Dendritic cell treated with granulocyte-macrophage colony-stimulating factor and Interleukin-4, amounts not matched to agents 40 ng/mL and 50 ng/mL, for 4 days (primary cell): ENCODE data around the gene PRKAR1A.
A peak's percentile ranks its signal among the peaks of the same experiment; 100 is the strongest.
"Not testable (repeated sequence)": the region's sequence is repeated elsewhere in the genome, so short reads cannot be mapped to it uniquely, and the experiment has no call there.

Source experiments
- H3K27ac Mint-ChIP-seq: one replicate; pipeline ENCODE4 v1.8.0; 2022; ENCODE audit warnings: mild to moderate bottlenecking, mixed read lengths
- H3K27me3 Mint-ChIP-seq: one replicate; pipeline ENCODE4 v1.8.0; 2022; ENCODE audit warnings: mild to moderate bottlenecking, mixed read lengths
- H3K36me3 Mint-ChIP-seq: one replicate; pipeline ENCODE4 v1.8.0; 2022; ENCODE audit warnings: low read depth, mixed read lengths
- H3K4me1 Mint-ChIP-seq: one replicate; pipeline ENCODE4 v1.8.0; 2022; ENCODE audit warnings: low read depth, mixed read lengths
- H3K4me3 Mint-ChIP-seq: one replicate; pipeline ENCODE4 v1.8.0; 2022; ENCODE audit warnings: mild to moderate bottlenecking, moderate library complexity, mixed read lengths
- H3K9me3 Mint-ChIP-seq: one replicate; pipeline ENCODE4 v1.8.0; 2022; ENCODE audit warnings: mixed read lengths
- intact Hi-C: fragments of 100-400 bp; cut with micrococcal nuclease; formaldehyde crosslinking; loops from one replicate; pipeline ENCODE4 v1.15.0; 2022

Gene PRKAR1A

GRCh38 chr17:68568581-68568980 lies 56.4 kb downstream of the PRKAR1A start:
- Mint-ChIP-seq H3K36me3 (no peaks in the 10 kb centered on the region), H3K9me3 (no peaks in the 10 kb centered on the region), H3K4me3 (no peak overlapping the region)

GRCh38 chr17:68569346-68569745 lies 57.1 kb downstream of the PRKAR1A start:
- no peaks in the 10 kb centered on the region for H3K9me3 Mint-ChIP-seq
- H3K4me1 Mint-ChIP-seq = peaks cover 59% of the 10 kb centered on the region
- H3K27ac Mint-ChIP-seq = no peak overlapping the region
- H3K4me3 Mint-ChIP-seq = no peak overlapping the region
- intact Hi-C loops = no loop called here
- H3K36me3 Mint-ChIP-seq = no peaks in the 10 kb centered on the region
- H3K27me3 Mint-ChIP-seq = peaks cover 9% of the 10 kb centered on the region

More at GRCh38 chr17:68568581-68568980, 56.4 kb downstream of the PRKAR1A start:
- Mint-ChIP-seq H3K27me3 (peaks cover 9% of the 10 kb centered on the region), H3K27ac (no peak overlapping the region), H3K4me1 (peaks cover 57% of the 10 kb centered on the region)
- intact Hi-C loops = no loop called here

- H3K27me3 Mint-ChIP-seq = peaks cover 9% of the 10 kb centered on the region
- H3K36me3 Mint-ChIP-seq = no peaks in the 10 kb centered on the region
- intact Hi-C loops = loop anchor here (5.0 kb wide), 1 partner anchor 47 kb away; no protein-coding TSS in a partner anchor
- no peak overlapping the region for H3K4me3 Mint-ChIP-seq
- H3K4me1 Mint-ChIP-seq = peaks cover 51% of the 10 kb centered on the region
- no peak overlapping the region for H3K27ac Mint-ChIP-seq
- no peaks in the 10 kb centered on the region for H3K9me3 Mint-ChIP-seq
These were observed 58.3 kb downstream of the PRKAR1A start for GRCh38 chr17:68570526-68570925.

GRCh38 chr17:68572138-68572842 lies 60.1 kb downstream of the PRKAR1A start:
- no peaks in the 10 kb centered on the region for H3K36me3 Mint-ChIP-seq
- H3K4me3 Mint-ChIP-seq = no peak overlapping the region
- H3K27me3 Mint-ChIP-seq = peaks cover 5% of the 10 kb centered on the region
- H3K4me1 Mint-ChIP-seq = peaks cover 35% of the 10 kb centered on the region
- peak overlapping the region; percentile 35 for H3K27ac Mint-ChIP-seq
- no peaks in the 10 kb centered on the region for H3K9me3 Mint-ChIP-seq
- intact Hi-C loops = loop anchor here (5.0 kb wide), 1 partner anchor 45 kb away; no protein-coding TSS in a partner anchor

- Mint-ChIP-seq H3K4me1 (peaks cover 28% of the 10 kb centered on the region), H3K4me3 (no peak overlapping the region), H3K36me3 (no peaks in the 10 kb centered on the region), H3K27me3 (peaks cover 5% of the 10 kb centered on the region), H3K27ac (peak overlapping the region; percentile 35), H3K9me3 (no peaks in the 10 kb centered on the region)
- intact Hi-C loops = loop anchor here (5.0 kb wide), 1 partner anchor 44 kb away; no protein-coding TSS in a partner anchor
These were observed 61.1 kb downstream of the PRKAR1A start for GRCh38 chr17:68573338-68573737.

- Mint-ChIP-seq H3K4me3 (no peak overlapping the region), H3K9me3 (no peaks in the 10 kb centered on the region), H3K27ac (no peak overlapping the region), H3K36me3 (no peaks in the 10 kb centered on the region), H3K4me1 (peaks cover 42% of the 10 kb centered on the region), H3K27me3 (peaks cover 1% of the 10 kb centered on the region)
- intact Hi-C loops = no loop called here
These were observed 63.9 kb downstream of the PRKAR1A start for GRCh38 chr17:68576137-68576536.

- intact Hi-C loops = no loop called here
- Mint-ChIP-seq H3K36me3 (no peaks in the 10 kb centered on the region), H3K9me3 (no peaks in the 10 kb centered on the region), H3K4me1 (peaks cover 50% of the 10 kb centered on the region), H3K27ac (no peak overlapping the region), H3K27me3 (peaks cover 1% of the 10 kb centered on the region), H3K4me3 (no peak overlapping the region)
These were observed 64.7 kb downstream of the PRKAR1A start for GRCh38 chr17:68576811-68577496.

DNA sequence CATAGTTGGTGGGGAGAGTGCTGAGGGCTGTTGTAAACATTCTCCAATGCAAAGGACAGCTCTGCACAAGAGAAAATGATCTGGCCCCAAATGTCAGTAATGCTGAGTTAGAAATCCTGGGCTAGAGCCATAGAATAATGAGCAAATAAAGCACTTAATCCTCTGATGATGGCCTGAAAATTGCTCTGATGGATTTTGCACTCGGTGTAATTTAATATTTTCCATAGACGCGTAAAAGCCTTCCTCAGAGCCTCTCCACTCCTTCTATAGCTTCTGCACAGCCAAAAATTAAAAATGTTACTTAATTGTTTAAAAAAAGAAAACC lies 65.2 kb downstream of the PRKAR1A start:
- Mint-ChIP-seq H3K36me3 (no peaks in the 10 kb centered on the region), H3K4me3 (no peak overlapping the region), H3K27ac (no peak overlapping the region), H3K4me1 (peaks cover 50% of the 10 kb centered on the region), H3K9me3 (no peaks in the 10 kb centered on the region), H3K27me3 (peaks cover 1% of the 10 kb centered on the region)
- intact Hi-C loops = no loop called here

GRCh38 chr17:68578236-68578635 lies 66.0 kb downstream of the PRKAR1A start:
- intact Hi-C loops = no loop called here
- H3K36me3 Mint-ChIP-seq = no peaks in the 10 kb centered on the region
- peak overlapping the region; percentile 90 for H3K27ac Mint-ChIP-seq
- H3K4me1 Mint-ChIP-seq = peaks cover 43% of the 10 kb centered on the region
- H3K27me3 Mint-ChIP-seq = peaks cover 1% of the 10 kb centered on the region
- H3K4me3 Mint-ChIP-seq = no peak overlapping the region
- H3K9me3 Mint-ChIP-seq = no peaks in the 10 kb centered on the region

DNA sequence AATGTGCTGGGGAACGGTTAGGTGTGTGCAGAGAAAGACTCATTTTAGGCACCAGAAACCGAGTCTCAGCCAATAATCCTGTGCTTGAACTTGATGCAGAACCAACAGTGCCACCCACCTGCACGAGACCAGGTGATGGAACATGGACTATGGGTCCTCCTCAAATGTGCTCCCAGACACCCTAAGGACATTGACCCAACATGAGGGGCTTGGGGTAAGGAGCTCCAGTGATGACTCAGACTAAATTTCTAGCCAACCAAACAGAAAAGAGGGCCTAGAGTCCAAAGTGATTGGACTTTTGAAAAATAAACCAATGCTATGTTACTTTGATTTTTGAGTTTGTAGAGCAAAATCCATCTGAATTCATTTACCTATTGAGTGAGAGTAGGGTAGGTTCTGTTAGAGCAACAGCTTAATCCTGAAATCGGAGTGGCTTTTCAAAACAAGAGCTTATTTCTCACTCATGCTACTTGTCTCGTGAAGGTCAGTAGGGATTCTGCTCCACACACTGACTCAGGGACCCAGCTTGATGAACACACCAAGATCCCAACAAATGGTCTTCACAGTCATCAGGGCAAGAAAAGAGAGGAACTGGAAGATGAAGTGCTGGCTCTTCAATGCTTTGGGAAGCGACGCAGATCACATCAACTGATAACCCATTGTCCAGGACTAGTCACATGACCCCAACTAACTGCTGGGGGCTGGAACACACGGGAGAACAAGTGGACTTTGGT lies 67.1 kb downstream of the PRKAR1A start:
- peaks cover 37% of the 10 kb centered on the region for H3K4me1 Mint-ChIP-seq
- intact Hi-C loops = no loop called here
- no peak overlapping the region for H3K4me3 Mint-ChIP-seq
- H3K9me3 Mint-ChIP-seq = no peaks in the 10 kb centered on the region
- H3K36me3 Mint-ChIP-seq = no peaks in the 10 kb centered on the region
- H3K27me3 Mint-ChIP-seq = peaks cover 3% of the 10 kb centered on the region
- H3K27ac Mint-ChIP-seq = peak overlapping the region; percentile 90

DNA sequence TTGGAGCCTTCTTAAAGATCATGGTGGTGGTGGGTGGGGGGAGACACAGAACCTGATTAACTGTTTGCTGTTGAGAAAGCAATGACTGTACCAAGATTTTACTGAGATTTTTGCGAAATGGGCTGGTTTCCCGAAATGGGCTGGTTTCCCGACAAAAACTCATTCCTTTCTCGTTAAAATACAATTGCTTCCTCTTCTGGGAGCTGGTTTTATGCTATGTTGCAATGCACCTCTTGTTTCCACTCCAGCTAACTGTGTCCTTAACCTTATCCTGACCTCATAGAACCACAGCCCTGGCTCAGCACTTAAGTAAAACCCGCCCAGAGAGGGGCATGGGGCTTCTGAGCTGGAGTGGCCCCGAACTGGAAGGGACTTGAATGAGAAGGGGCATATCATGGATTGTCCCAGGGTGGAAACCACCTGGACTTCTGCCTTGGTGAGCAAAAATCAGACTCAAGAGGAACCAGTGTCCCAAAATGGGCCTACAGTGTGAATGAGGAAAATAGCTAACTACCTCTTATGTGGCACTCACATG lies 68.1 kb downstream of the PRKAR1A start:
- Mint-ChIP-seq H3K36me3 (no peaks in the 10 kb centered on the region), H3K4me1 (peaks cover 37% of the 10 kb centered on the region), H3K4me3 (no peak overlapping the region), H3K27ac (peak overlapping the region; percentile 90), H3K27me3 (peaks cover 3% of the 10 kb centered on the region), H3K9me3 (no peaks in the 10 kb centered on the region)
- intact Hi-C loops = no loop called here

DNA sequence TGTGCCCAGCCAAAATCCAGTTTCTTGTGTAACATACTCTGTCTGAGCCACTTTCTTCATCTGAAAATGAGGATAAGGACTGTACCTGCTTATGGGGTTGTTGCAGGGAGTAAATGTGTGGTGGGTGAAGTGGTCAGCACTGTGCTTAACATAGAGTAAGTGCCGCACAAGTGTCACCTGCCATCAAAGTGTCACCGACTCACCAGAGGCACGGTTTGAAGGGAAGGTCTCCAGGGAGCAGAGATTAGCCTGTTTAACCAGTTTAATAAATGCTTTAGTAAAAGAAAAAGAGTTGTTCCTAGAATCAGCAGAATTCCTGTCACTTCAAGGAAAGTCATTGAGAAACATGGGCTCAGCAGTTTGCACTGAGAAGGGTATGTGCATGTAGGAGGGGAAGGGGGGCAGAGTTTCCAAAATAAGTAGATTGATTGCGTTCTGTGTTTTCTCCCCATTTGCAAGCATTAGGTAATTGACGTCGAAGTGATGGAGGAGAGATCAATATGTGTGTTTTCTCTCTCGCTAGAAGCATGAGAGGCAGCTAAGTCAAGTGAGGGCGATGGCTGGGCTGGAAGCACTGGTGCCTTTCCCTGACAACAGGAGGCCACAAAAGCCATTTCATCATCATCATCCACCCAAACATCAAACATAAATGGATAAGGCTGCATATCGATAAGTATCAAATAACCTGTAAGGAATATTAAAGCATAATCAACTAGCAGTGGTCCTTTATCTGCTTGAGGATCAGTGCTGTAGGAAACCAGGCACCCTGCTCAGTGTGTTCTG lies 69.8 kb downstream of the PRKAR1A start:
- Mint-ChIP-seq H3K4me3 (no peak overlapping the region), H3K27me3 (peaks cover 7% of the 10 kb centered on the region), H3K36me3 (no peaks in the 10 kb centered on the region), H3K27ac (peak overlapping the region; percentile 90), H3K9me3 (no peaks in the 10 kb centered on the region), H3K4me1 (peaks cover 37% of the 10 kb centered on the region)
- intact Hi-C loops = no loop called here

DNA sequence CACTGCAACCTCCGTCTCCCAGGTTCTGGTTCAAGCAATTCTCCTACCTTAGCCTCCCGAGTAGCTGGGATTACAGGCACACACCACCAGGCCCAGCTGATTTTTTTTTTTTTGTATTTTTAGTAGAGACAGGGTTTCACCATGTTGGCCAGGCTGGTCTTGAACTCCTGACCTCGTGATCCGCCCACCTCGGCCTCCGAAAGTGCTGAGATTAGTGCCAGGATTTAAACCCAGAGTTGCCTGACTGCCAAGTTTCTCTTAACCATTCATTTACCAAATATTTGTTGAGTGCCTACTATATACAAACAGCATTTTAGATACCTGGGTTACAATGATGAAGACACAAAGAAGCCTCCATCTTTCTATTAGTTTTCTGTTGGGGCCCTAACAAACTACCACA lies 70.6 kb downstream of the PRKAR1A start:
- H3K27ac Mint-ChIP-seq, H3K36me3 Mint-ChIP-seq, H3K4me3 Mint-ChIP-seq, H3K27me3 Mint-ChIP-seq, H3K9me3 Mint-ChIP-seq, intact Hi-C loops: not testable (repeated sequence)
- peaks cover 37% of the 10 kb centered on the region for H3K4me1 Mint-ChIP-seq
